ENCODE measurements around the gene GRIN2A.

The GRIN2A gene

DNA sequence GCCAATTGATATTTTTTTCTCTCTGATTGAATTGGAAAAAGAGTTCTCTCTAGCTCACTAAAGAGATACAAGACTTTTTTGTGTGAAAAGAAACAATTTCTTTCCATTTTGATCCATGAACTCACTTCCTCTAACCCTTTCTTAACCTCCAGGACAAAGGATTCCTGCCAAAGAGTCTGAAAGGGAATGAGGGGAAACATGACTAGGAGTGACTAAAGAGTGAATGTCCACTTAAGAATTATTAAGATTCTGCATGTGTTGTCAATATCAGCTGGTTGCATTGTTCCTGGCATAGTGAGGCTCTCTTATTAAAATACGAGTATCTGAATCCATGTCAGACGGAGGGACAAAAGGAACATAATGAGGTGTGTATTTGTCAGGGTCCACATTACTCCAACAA lies 344.7 kb downstream of the GRIN2A start:
- DNase-seq (ENCODE audit: insufficient read length, low spot score), result no peak
- FAIRE-seq, result no peak

- DNase-seq (ENCODE audit: insufficient read length, low spot score) (peak; percentile 27), FAIRE-seq (no peak)
These were observed 346.0 kb downstream of the GRIN2A start for GRCh38 chr16:9836118-9836736.

GRCh38 chr16:9827062-9827752 lies 355.0 kb downstream of the GRIN2A start:
- no peak for DNase-seq (ENCODE audit: insufficient read length, low spot score)
- no peak for FAIRE-seq

DNA sequence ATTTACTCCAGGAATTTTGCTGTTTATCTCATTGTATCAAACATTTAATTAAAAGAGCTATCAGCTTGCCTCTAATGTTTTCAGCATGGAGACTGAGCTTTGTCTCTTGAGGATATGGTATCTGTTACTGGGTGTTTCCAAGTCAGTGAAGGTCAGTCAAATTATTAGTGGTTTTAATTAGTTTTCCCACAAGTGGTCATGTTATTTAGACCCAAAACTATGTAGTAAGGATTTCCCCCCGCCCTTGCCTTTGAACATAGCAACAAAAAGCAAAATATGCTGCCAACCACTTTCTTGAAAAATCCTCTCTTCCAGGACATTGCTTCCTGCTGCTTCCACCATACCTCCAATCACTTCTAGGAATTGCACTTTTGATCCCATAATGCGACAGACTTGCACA lies 355.6 kb downstream of the GRIN2A start:
- DNase-seq (ENCODE audit: insufficient read length, low spot score), result no peak
- FAIRE-seq, result no peak

GRCh38 chr16:9824200-9825068 lies 357.8 kb downstream of the GRIN2A start:
- no peak for DNase-seq (ENCODE audit: insufficient read length, low spot score)
- no peak for FAIRE-seq

DNA sequence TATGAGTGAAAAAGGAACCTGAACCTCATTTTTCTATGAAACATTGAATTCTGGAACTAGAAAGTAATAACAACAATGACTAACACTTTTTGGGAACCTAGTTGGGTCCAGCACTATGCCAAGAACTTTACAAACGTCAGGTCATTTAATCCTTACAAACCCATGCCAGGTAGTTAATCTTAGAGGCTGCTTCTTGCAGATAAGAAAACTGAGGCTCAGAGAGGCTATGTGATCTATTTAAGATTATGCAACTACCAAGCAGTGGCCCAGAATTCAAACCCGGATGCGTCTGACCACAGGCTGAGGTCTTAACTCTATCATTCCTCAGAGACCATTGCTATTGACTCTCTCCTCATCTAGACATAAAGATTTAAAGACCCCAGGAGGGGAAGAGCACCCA lies 358.7 kb downstream of the GRIN2A start:
- FAIRE-seq, result no peak
- no peak for DNase-seq (ENCODE audit: insufficient read length, low spot score)

DNA sequence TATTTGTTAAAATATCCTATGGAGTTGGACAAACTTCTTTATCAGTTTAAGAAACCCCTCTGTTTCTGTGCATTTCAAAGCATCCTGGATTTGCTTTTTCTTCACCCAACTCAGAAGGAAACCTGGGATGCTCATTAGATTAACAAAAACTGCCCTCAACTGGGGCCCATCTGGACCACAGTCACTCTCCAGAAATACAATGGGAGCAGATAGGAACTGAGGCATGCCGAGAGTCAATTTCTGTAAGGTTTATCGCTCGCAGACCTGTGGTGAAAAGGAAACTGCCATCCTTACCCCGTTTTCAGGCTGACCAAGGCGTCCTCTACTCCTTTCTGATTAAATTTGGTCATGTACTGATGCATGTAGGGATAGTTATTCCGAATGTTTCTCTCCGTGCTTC lies 360.3 kb downstream of the GRIN2A start:
- DNase-seq (ENCODE audit: insufficient read length, low spot score), result no peak
- FAIRE-seq, result no peak

DNA sequence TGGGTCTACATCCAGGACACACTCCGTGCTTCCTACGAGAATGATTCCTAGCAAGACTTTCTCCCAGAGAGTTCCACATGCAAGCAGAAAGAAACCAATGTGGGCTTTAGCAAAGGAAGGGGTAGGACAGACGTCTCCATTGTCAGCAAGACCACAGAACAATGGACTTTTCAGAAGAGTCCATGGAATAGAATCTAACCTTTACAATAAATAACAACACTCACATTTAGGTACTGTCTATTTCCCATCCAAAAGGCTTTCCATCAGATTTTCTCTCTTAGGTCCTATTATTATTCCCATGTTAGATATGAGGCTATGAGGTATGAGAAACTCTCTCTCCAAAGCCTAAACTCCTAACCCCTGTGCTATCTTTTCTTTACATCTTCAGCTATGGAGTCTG lies 360.9 kb downstream of the GRIN2A start:
- FAIRE-seq (no peak), DNase-seq (ENCODE audit: insufficient read length, low spot score) (no peak)

GRCh38 chr16:9820476-9821246 lies 361.6 kb downstream of the GRIN2A start:
- DNase-seq (ENCODE audit: insufficient read length, low spot score) (no peak), FAIRE-seq (no peak)

DNA sequence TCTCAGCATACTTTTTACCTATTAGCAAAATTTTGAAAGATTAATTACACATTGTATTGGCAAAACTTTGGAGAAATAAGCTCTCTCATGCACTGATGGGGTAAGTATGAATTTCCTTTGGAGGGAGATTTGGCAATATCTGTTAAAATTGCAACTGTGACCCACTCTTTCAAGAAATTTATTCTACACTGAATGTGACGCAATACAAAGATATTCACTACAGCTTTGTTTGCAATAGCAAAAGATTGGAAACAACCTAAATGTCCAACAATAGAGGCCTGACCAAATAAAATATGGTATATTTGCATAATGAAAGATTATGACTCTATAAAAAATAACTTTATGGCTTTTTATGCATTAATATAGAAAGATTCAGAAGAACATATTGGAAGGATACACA lies 363.5 kb downstream of the GRIN2A start:
- FAIRE-seq, result no peak
- no peak for DNase-seq (ENCODE audit: insufficient read length, low spot score)

- no peak for DNase-seq (ENCODE audit: insufficient read length, low spot score)
- FAIRE-seq, result no peak
These were observed 364.6 kb downstream of the GRIN2A start for GRCh38 chr16:9817586-9817985.

DNA sequence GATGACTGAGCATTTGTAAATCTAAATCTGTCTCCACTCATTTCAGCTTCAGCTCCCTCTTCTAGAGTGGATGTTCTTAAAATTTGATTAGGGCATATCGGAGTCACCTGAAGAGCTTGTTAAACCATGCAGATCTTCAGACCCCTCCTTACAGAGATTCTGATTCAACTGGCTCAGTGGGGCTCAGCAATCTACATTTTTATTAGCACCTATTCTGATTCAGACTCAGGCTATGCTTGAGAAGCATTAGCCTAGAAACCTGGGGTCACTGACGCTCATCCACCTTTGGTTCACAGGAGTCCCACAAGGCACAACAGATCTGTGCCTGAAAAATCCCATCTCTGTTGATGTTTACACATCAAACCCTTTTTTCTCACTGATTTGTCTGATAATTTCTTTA lies 365.6 kb downstream of the GRIN2A start:
- no peak for FAIRE-seq

GRCh38 chr16:9813665-9814064 lies 368.6 kb downstream of the GRIN2A start:
- FAIRE-seq (no peak), DNase-seq (ENCODE audit: insufficient read length, low spot score) (no peak)

More for the DNA sequence above, 365.6 kb downstream of the GRIN2A start:
- no peak for DNase-seq (ENCODE audit: insufficient read length, low spot score)

- no peak for DNase-seq (ENCODE audit: insufficient read length, low spot score)
- FAIRE-seq, result no peak
These were observed 374.0 kb downstream of the GRIN2A start for GRCh38 chr16:9808210-9808609.

GRCh38 chr16:9807302-9807701 lies 374.9 kb downstream of the GRIN2A start:
- no peak for FAIRE-seq
- no peak for DNase-seq (ENCODE audit: insufficient read length, low spot score)

DNA sequence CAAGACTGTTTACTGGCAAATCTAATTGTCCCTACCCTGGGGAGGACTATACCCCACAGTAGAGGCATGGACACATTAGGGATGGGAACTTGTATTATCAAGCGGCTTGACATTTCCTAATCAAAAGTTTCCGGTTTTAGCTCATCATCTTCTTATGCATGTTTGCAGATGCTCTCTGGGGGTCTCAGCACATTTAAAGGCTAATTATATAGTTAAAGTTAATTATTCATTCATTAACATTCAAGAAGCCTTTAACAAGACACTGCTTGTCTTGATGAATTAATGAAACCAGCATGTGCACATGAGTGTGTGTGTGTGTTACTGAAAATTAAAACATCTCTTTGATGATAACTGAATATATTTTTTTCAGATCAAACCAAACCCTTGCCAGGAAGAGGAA lies 377.1 kb downstream of the GRIN2A start:
- FAIRE-seq (no peak), DNase-seq (ENCODE audit: insufficient read length, low spot score) (no peak)

- FAIRE-seq (no peak), DNase-seq (ENCODE audit: insufficient read length, low spot score) (no peak)
These were observed 380.1 kb downstream of the GRIN2A start for GRCh38 chr16:9802160-9802559.

DNA sequence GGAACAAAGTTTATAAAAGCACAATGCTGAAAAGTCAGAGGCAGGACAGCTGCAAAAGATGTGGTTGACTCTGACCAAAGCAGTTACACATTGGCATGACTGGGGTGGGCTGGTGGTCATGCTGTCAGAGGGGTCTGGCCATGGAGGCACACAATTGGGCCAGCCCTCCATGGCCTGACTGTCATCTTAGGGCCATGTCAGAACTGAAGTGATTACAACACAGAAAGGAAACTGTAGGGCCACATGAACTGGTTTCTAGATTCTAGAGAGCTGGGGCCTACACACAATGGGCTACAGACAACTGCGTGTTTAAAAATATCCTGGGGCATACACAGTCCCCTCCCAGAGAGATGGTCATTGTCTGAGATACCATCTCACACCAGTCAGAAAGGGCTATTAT lies 380.6 kb downstream of the GRIN2A start:
- no peak for FAIRE-seq
- no peak for DNase-seq (ENCODE audit: insufficient read length, low spot score)

DNA sequence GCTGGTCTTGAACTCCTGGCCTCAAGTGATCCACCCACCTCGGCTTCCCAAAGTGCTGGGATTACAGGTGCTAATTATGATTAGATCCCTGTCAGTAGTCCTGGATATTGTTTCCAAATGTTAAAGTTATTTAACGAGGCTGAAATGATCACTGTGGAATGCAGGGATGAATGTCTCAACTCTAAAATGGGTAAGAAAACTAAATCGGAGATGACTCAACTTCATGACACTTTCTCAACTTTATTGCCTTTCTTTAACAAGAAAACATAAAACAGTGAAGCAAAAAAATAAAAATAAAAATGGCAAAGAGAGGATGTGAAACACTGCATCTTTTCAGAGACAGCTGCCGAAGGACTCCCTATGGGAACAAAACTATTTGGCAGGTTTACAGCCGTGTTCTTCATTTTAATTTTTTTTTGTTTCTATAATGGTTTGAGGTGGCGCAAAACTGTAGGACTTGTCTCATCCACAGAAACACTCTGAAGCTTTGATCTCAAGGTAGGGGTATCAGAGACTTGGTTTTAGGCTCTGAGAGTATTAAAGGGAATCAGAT lies 382.0 kb downstream of the GRIN2A start:
- no peak for FAIRE-seq
- no peak for DNase-seq (ENCODE audit: insufficient read length, low spot score)

GRCh38 chr16:9798952-9799580 lies 383.2 kb downstream of the GRIN2A start:
- no peak for FAIRE-seq

More at GRCh38 chr16:9798952-9799580, 383.2 kb downstream of the GRIN2A start:
- no peak for DNase-seq (ENCODE audit: insufficient read length, low spot score)

Measured in HTR-8/SVneo (cell line).